HepG2 (cell line): ENCODE data around the gene ZBTB22. TPM values are rescaled to one million over a fixed set of nuclear protein-coding genes. Genes with fewer than 3 reads are reported as not detected.
A peak's percentile ranks its signal among the peaks of the same experiment; 100 is the strongest.

Experiments used
- AFF4 ChIP-seq: sonication (generic); formaldehyde crosslinking; IDR thresholded peaks from 2 replicates; pipeline ENCODE4 v1.4.0; 2020; ENCODE audit warnings: missing genetic modification reagents
- CREB1 ChIP-seq, 2 experiments: fragments of 450-650 bp in 1 of 2; IDR thresholded peaks; 2 replicates each; pipeline ENCODE4 v1.6.1; 2016 to 2017; ENCODE audit warnings: control low read depth in 1 of 2, mild to moderate bottlenecking in 1 of 2, missing compliant biosample characterization in 1 of 2, missing genetic modification characterization in 1 of 2
- FOXP4 ChIP-seq: sonication (generic); formaldehyde crosslinking; IDR thresholded peaks from 2 replicates; pipeline ENCODE4 v1.4.0; 2020; ENCODE audit warnings: missing genetic modification reagents
- HBP1 ChIP-seq: IDR thresholded peaks from 2 replicates; pipeline ENCODE4 v1.6.1; 2016; ENCODE audit warnings: low read depth, control low read depth
- HMGXB3 ChIP-seq: sonication (generic); formaldehyde crosslinking; IDR thresholded peaks from 2 replicates; pipeline ENCODE4 v1.4.0; 2020; ENCODE audit warnings: missing genetic modification reagents, borderline replicate concordance
- HOXD1 ChIP-seq: sonication (generic); formaldehyde crosslinking; IDR thresholded peaks from 2 replicates; pipeline ENCODE4 v1.5.0; 2020; ENCODE audit warnings: missing genetic modification reagents
- ISX ChIP-seq: sonication (generic); formaldehyde crosslinking; conservative IDR thresholded peaks from 2 replicates; pipeline ENCODE4 v1.5.0; 2020; ENCODE audit warnings: missing genetic modification reagents
- JARID2 ChIP-seq: sonication (generic); formaldehyde crosslinking; IDR thresholded peaks from 2 replicates; pipeline ENCODE4 v1.8.1; 2023; ENCODE audit warnings: missing genetic modification reagents, inconsistent platforms; ENCODE audit not compliant: insufficient replicate concordance
- MAF1 ChIP-seq: sonication (generic); formaldehyde crosslinking; IDR thresholded peaks from 2 replicates; pipeline ENCODE4 v1.5.0; 2020; ENCODE audit warnings: missing genetic modification reagents, borderline replicate concordance
- MNT ChIP-seq: fragments of 450-650 bp; IDR thresholded peaks from 2 replicates; pipeline ENCODE4 v1.6.1; 2016
- PCBP1 ChIP-seq: fragments of 200-400 bp; formaldehyde crosslinking; IDR thresholded peaks from 2 replicates; pipeline ENCODE4 v1.6.1; 2017; ENCODE audit warnings: mild to moderate bottlenecking, low read depth, low read length, borderline replicate concordance
- PRPF4 ChIP-seq: fragments of 200-400 bp; formaldehyde crosslinking; IDR thresholded peaks from 2 replicates; pipeline ENCODE4 v1.6.1; 2016; ENCODE audit warnings: low read length, low read depth; ENCODE audit not compliant: poor library complexity, severe bottlenecking
- SIX1 ChIP-seq: sonication (generic); formaldehyde crosslinking; IDR thresholded peaks from 2 replicates; pipeline ENCODE4 v1.4.0; 2020; ENCODE audit warnings: missing genetic modification reagents, borderline replicate concordance
- ZNF619 ChIP-seq: sonication (generic); formaldehyde crosslinking; IDR thresholded peaks from 2 replicates; pipeline ENCODE4 v1.4.0; 2020; ENCODE audit warnings: mild to moderate bottlenecking, missing genetic modification reagents
- ZNF83 ChIP-seq: sonication (generic); formaldehyde crosslinking; IDR thresholded peaks from 2 replicates; pipeline ENCODE4 v1.4.0; 2020; ENCODE audit warnings: missing genetic modification reagents, mild to moderate bottlenecking, borderline replicate concordance
- polyA plus RNA-seq, 8 experiments: library from polyadenylated mRNA; depleted of rRNA in 3 of 8; stranded (reverse) in 7 of 8; unstranded in 1 of 8; fragments of >200 nt; fragmentation: Illumina TruSeq in 4 of 8; extraction: Trizol in 4 of 8; gene quantifications; 2 replicates each; pipeline versions ENCODE4 v1.2.1 to v1.2.3, GENCODE V29; 2011 to 2016; ENCODE audit warnings: low read depth in 4 of 8, missing spikeins in 1 of 8, mixed read lengths in 1 of 8; ENCODE audit not compliant: insufficient read depth in 1 of 8
- total RNA-seq, 5 experiments: library from RNA; depleted of rRNA; stranded (reverse); fragments of >200 nt; fragmentation: Illumina TruSeq; extraction: Trizol; gene quantifications; 2 replicates each; pipeline ENCODE4 v1.2.3, GENCODE V29; 2016; ENCODE audit warnings: low read depth in 1 of 5

The ZBTB22 gene
- total and polyA plus RNA-seq, 2 of the 13 experiments (the other 11 are each of a cell fraction or from before 2014, with no cell fraction given): 8.0 to 10.6 TPM

GRCh38 chr6:33317669-33318425, at the start of gene ZBTB22 (continued):
- peak; percentile 57 for TF ChIP-seq MNT
- no peak for TF ChIP-seq CREB1 (IDR thresholded peaks at IDR 0.05)
- TF ChIP-seq CREB1 (CRISPR knock-in tag; IDR thresholded peaks at IDR 0.05): no peak
- peak; percentile 11 for TF ChIP-seq JARID2
- no peak for TF ChIP-seq PRPF4
- TF ChIP-seq ZNF619 (CRISPR knock-in tag): no peak
- TF ChIP-seq ZNF83 (CRISPR knock-in tag): no peak
- TF ChIP-seq AFF4 (CRISPR knock-in tag): no peak
- no peak for TF ChIP-seq FOXP4 (CRISPR knock-in tag)
- no peak for TF ChIP-seq HBP1 (CRISPR knock-in tag)
- no peak for TF ChIP-seq MAF1
- no peak for TF ChIP-seq PCBP1
- TF ChIP-seq HOXD1 (CRISPR knock-in tag): 0 out of 2 replicates have a peak, but pooled peaks have one; percentile 20
- no peak for TF ChIP-seq SIX1 (CRISPR knock-in tag)
- no peak for TF ChIP-seq HMGXB3 (CRISPR knock-in tag)
- TF ChIP-seq ISX (CRISPR knock-in tag): no peak
